Measurements from ENCODE around the gene RRP7A.
"Not testable (repeated sequence)": the region's sequence is repeated elsewhere in the genome, so short reads cannot be mapped to it uniquely, and the experiment has no call there.

- TF ChIP-seq CTCF, POLR2A (IDR thresholded peaks at IDR 0.05): not testable (repeated sequence)
These were observed 2.5 kb downstream of the RRP7A start for GRCh38 chr22:42517103-42517502.
